ENCODE measurements around the gene RTN4RL1.

RTN4RL1 gene

DNA sequence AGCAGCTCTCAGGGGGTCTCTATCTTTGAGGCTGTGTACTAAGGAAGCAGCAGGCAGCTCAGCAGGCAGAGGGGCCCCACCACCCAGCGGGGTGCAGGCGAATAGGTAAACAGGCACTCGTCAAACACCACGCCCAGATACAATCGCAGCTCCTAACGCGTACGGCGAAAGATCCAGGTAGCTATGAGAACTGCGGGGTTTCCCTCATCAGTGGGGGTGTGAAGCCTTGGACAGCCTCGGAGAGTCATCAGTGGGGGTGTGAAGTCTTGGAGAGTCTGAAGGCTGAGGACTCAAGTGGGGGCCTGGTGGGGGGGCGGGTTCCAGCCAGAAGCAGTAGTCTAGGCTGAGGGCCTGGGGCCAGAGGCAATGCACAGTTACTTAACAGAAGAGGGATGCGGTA lies 69.0 kb downstream of the RTN4RL1 start:
- in situ Hi-C loops (cut with HindIII; ENCODE audit: low sequenced_read_pairs), result no loop called here

DNA sequence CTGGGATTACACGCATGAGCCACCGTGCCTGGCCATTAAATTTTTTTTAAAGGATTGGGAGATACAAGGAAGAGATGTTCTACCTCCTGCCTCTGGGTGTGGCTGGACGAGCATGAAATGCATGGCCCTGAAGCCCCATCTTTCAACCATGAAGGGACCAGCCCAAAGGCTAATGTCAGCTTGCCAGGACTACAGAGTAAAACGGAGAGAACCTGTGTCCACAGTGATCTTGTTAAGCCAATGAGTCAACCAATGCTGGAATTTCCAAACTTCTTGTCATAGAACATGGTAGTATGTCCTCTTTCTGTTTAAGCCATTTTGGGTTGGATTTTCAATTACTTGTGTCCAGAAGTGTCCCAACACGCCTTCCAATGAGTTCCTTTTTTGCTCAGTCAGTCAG lies 71.3 kb downstream of the RTN4RL1 start:
- in situ Hi-C loops (cut with HindIII; ENCODE audit: low sequenced_read_pairs), result no loop called here

DNA sequence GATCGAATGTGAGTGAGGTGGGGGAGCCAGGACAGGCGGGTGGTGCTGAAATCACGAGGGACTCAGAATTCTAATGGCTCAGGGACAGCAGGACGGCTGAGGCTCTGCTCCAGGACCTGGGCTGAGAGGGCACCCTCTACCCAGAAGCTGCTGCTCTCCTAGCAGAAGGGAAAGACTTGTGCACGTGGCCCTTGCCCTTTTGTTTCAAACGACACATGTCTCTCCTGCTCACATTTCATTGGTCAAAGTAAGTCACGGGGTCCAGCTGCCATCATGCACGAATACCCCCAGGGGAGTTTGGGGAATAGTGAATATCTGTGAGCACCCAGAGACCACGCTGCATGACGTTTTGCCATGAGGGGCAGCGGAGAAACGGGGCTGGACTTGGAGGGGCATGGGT lies 73.2 kb downstream of the RTN4RL1 start:
- in situ Hi-C loops (cut with HindIII; ENCODE audit: low sequenced_read_pairs), result no loop called here

DNA sequence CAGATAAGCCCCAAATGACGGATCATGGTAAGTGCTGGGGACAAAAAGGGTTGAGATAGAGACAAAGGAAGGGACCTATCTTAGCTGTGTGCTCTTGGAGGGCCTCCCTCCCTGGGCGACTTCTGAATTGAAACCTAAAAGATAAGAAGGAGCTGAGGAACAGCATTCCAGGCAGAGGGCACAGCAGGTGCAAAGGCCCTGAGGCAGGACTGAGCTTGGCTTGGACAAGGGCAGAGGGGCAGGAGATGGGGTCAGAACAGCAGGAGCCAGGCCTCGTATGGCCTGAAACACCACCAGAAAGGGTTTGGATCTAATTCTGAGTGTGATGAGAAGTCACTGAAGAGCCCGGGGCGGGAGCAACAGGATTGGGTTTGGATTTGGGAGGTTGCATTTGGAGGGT lies 75.4 kb downstream of the RTN4RL1 start:
- in situ Hi-C loops (cut with HindIII; ENCODE audit: low sequenced_read_pairs), result no loop called here

DNA sequence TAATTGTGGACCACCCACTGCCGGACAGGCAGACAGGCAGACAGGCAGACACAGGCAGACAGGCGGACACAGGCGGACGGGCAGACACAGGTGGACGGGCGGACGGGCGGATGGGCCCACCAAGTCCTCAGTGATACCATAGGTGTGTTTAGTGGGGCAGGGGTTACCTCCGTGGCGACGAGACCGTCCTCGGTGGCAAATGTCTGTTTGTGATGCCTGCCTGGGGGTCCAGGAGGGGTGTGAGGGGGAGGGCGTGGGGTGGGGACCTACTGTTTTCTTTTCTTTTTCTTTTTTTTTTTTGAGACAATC lies 76.7 kb downstream of the RTN4RL1 start:
- in situ Hi-C loops (cut with HindIII; ENCODE audit: low sequenced_read_pairs), result no loop called here

DNA sequence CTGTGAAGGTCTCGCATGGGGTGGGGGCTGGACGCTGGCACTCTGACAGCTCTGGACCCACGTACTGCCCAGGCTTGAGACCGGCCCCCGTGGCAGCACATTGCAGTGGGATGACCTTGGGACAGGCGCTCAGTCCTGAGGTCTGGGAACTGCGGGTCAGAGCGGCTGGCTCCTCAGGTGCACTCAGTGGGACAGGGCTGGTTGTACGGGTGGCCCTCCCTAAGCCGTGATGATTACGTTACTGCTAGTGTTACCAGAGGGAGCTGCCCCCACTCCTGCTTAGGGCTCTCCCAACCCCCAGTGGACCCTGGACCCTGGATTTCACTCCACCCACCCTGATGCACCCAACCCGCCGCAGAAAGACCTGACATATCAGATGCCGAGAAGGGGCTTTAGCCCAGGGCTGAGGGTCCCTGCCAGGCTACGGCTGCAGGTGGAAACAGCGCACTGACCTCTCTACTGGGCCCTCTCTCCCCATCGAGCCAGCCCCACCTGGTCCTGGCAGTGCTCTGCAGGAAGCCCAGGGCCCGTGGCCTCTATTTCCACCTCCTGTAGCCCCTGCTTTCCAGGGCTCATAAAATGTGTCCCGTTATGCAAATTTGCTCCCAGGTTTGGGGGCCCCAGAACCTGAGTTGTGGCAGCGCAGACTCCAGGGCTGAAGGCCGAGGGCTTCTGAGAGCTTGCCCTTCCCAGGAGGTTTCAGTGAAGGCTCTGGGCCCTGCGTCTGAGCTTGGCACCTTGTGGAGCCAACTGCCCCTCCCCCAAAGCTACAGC lies 77.2 kb downstream of the RTN4RL1 start:
- in situ Hi-C loops (cut with HindIII; ENCODE audit: low sequenced_read_pairs), result no loop called here

DNA sequence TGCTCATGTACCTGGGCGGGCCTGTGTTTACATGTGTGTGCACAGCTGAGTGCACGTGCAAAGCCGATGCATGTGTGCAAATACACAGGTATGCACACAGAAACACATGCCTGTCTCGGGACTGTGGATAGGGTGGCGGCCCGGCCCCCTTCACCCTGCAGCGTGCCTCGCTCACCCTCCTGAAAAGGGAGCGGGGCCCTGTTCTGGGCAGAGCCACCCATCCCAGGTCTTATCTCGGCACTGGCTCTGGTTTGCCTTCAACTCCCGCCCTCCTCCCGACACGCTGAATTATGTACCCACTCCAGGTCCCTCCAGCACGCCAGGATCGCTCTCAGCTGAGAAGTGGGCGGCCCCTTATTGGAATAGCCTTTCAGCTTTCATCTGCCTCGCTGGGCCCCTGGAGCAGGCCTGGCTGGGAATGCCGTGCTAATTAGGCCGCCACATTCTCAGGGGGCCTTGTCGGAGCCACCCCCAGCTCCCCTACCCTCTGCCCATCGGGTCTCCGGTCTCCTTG lies 77.8 kb downstream of the RTN4RL1 start:
- in situ Hi-C loops (cut with HindIII; ENCODE audit: low sequenced_read_pairs), result no loop called here

DNA sequence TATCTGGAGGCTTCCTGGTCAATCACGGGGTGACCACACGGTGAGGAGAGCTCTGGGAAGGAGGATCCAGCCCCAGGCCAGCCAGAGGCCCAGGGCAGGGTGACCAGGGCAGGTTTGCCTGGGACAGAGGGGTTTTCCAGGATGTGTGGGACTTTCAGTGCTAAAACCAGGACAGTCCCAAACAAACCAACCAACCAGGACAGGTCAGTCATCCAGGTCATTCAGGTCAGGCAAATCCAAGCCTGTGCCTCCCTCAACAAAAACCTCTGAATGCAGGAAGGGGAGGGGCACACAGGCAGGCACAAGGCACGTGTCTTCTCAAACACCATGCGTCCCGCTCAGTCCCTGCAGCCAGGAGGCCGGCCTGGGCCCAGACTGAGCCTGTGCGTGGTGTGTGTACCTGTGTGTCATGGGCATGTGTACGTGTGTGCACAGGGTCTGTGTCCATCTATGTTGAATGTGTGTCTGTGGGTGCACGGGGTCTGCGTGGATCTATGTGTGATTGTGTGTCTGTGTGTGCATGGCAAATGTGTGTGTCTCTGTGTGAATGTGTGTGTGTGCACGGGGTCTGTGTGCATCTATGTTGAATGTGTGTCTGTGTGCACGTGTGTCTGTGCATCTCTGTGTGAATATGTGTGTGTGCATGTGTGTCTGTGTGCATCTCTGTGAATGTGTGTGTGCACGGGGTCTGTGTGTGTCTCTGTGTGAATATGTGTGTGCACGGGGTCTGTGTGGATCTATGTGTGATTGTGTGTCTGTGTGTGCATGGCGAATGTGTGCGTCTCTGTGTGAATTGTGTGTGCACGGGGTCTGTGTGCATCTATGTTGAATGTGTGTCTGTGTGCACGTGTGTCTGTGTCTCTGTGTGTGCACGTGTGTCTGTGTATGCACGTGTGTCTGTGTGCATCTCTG lies 78.9 kb downstream of the RTN4RL1 start:
- in situ Hi-C loops (cut with HindIII; ENCODE audit: low sequenced_read_pairs), result no loop called here

DNA sequence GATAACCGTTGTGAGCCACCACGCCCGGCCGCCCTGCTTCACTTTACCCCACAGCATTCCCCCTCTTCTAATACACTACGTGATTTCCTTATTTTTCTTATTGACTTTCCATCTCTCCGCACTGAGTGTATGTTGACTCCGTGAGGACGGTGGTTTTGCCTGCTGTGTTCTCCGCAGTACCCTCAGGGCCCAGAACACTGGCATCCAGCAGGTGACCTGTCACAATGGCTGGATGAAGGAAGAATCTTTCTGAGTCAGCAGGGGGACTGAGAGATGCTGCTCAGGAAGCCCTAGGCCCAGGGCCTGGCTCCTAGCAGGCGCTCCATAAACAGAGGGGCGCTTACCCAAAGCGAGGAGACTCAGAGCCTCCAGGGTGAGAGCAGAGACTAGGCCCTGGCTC lies 79.5 kb downstream of the RTN4RL1 start:
- in situ Hi-C loops (cut with HindIII; ENCODE audit: low sequenced_read_pairs), result no loop called here

DNA sequence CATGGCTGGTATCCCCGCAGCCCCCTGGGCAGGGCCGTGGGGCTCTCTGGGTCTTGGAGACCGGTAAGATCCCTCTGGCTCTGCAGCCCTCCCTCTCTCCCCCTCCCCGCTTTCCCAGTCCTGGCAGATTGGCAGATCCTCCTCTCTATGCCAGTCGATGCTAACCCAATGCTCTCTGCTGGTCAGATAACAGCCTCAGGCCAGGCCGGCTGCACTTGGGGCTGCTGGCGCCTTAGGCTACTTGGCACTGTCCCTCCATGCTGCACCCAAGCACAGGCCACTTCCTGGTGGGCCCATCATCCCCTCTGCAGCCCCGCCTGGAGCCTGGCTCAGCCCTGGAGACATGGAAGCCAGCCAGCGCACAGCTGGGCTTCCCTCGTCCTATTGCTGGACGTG lies 81.7 kb downstream of the RTN4RL1 start:
- in situ Hi-C loops (cut with HindIII; ENCODE audit: low sequenced_read_pairs), result no loop called here

DNA sequence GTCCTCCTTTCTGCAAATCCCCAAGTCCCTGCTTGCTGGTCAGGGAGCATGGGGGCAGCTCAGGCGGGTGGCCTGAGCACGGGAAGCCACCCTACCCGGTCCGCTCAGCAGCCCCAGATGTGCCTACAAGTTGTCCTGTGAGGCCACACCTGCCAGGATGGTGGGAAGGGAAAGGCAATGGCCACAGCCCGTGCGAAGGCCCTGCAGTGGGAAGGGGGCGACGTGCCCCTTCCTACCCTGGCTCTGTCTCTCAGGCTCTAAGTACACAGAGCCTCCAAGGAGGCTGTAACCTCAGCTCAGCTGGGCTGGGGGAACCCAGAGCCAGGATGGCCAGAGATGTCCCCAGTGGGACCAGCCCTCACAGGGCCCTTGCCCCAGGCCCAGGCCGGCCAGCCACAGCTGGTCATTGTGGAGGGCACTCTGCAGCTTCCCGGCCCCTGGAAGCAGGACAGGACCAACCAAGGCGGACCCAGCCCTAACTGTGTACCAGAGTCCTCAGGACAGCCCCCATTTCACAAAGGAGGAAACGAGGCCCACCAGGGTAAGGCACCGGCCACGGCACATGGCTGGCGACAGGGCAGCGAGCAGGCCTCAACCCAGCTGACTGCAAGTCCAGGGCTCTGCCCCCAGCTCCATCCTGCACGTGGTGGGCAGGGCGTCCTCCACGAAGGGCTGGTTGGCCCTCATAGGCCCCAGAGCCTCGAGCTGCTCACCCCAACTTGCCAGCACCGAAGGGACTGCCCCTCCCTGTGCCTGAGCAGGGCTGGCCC lies 82.3 kb downstream of the RTN4RL1 start:
- in situ Hi-C loops (cut with HindIII; ENCODE audit: low sequenced_read_pairs), result no loop called here

DNA sequence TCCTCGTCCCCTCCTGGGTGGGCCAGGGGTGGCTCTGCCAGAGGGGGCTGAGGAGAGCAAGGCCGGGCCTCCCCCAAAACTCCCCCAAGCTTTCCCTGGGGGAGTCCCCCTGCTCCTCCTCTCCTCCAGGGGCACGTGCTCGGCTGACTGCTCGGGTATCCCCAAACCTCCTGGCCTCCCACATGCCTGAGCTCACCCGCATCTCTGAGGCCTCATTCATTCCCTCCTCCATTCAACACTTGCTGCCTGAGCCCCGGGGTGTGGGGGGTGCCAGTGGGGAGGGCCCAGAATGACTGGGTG lies 83.1 kb downstream of the RTN4RL1 start:
- in situ Hi-C loops (cut with HindIII; ENCODE audit: low sequenced_read_pairs), result no loop called here

DNA sequence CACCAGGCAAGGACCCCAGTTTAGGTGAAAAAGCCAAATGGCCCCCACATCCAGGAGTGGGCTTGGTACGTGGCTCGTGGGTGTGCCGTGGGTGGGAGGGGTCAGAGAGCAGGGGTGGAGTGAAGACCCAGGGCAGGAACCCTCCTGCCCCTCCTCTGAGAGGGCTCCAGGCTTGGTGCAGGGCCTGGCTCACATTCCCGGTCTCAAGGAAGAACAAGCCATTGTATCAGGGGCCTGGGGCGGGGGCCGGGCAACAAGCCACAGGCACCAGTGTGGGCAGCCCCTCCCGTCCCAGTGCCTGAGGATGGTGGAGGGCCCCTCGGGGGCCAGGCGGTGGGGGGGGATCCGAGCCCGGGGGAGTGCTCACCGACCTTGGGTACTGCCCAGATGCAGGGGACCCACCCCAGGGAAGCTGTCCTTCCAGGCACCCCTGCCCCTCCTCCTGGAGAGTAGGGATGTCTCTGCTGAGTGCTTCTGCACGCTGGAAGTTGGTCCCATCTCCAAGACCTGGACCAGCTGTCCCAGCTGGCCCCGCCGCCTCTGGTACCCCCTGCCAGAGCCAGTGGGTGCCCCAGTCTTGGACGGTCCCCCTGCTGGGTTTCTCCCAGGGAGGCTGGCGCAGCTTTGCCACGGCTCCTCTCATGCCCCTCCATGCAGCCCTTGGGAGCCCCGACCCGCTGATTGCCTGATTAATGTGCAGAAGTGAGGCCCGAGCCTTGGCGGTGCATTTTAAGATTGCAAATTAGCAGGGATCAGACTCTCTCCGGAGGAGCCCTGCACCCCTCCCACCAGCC lies 83.7 kb downstream of the RTN4RL1 start:
- in situ Hi-C loops (cut with HindIII; ENCODE audit: low sequenced_read_pairs), result no loop called here

DNA sequence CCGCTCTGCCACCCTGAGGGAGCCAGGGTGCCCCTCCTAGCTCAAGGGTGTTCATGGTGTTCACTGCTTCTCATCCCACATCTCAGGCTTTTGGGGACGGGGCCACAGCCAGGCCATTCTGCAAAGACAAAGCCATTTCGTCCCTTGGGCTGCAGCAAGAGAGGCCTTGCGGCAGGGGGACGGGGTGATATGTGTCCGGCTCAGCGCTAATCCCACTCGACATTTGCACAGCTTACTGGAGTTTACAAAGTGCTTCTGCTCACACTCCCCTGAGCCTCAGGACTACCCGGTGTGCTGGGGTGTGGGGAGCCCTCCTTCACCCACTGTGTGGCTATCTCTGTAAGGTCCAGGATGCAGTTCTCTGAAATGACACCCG lies 84.3 kb downstream of the RTN4RL1 start:
- in situ Hi-C loops (cut with HindIII; ENCODE audit: low sequenced_read_pairs), result no loop called here

DNA sequence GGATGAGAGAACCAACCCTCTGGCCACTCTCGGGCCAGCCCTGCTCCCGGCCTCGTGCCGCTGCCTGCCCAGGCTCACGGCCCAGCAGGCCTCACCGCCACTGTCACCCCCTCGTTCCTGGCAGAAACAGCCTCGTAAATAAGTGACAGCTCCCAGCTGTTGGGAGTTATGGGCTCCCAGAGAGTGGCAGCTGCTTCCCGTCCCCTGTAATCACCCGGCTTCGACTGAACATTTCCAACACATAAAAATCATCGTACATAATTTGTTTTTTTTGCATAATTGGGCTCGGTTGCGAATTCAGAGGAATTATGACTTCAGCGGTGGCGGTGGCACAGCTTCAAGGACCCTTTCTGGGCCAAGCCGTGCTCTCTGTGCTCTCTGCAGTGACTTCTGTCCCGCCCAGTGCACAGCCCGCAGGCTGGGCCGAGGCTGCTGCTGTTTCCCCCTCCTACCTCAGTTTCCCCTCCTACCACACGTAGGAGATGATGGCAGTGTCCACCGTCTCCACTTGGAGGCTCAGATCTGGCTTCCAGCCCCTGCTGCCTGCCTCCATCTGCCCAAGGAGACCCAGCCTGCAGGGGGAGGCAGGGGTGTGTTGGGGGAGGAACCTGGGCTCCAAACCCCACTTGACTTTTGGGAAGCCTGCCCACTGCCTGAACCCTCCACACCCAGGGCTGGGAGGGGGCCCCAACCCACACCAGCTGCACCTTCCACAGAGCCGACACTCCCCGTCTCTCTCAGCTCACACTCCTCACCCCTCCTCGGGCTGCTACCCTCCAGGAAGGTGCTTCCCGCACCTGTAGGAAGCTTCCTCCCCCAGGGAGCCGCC lies 84.9 kb downstream of the RTN4RL1 start:
- in situ Hi-C loops (cut with HindIII; ENCODE audit: low sequenced_read_pairs), result no loop called here

DNA sequence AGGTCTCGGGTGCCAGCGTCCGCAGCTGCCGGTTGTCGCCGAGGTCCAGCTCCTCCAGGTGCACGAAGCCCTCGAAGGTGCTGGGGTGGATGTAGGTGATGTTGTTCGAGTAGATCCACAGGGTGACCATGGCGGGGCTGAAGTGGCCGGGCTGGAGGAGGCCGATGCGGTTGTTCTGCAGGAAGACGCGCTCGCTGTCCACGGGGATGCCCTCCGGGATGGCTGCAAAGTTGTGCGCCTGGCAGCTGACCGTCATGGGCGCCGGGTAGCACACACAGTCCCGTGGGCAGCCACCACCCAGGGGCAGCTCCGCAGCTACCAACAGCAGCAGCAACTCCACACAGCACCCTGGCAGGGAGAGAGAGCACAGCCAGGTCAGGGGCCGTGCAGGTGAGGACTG lies 87.7 kb downstream of the RTN4RL1 start:
- in situ Hi-C loops (cut with HindIII; ENCODE audit: low sequenced_read_pairs), result no loop called here

DNA sequence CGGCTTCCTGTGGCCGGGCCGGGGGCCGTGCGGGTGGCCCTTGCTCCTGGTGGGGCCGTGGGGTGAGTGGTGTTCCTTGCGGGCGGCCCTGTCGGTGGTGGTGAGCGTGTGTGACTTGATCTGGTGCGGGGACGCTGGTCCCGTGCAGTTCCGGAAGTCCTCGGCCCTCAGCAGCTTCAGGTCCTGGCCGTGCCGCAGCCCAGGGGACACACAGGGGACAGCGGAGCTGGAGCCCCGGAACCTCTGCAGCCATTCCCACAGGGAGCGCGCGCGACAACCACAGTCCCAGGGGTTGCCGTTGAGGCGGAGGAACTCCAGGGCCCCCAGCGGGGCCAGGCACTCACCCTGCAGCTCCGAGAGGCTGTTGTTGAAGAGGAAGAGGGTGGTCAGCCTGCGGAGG lies 88.4 kb downstream of the RTN4RL1 start:
- in situ Hi-C loops (cut with HindIII; ENCODE audit: low sequenced_read_pairs), result no loop called here

DNA sequence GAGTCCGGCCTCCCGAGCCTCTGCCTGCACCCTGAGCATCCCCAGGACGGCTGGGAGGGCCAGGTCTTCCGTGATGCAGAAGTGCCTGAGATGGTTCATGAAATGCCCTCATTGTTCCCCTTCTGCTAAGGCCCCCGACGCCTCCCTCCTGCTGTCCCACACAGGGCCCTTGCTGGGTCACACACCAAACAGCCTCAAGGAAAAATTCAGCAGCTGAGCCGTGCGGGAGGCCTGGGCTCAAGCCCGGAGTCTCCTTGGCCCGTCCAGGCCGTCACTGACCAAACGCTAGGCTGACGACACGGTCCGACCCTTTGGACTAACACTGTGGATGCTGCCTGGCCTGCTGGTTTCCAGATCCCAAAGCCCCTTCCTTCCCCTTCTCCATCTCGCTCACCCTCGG lies 90.2 kb downstream of the RTN4RL1 start:
- in situ Hi-C loops (cut with HindIII; ENCODE audit: low sequenced_read_pairs), result no loop called here

DNA sequence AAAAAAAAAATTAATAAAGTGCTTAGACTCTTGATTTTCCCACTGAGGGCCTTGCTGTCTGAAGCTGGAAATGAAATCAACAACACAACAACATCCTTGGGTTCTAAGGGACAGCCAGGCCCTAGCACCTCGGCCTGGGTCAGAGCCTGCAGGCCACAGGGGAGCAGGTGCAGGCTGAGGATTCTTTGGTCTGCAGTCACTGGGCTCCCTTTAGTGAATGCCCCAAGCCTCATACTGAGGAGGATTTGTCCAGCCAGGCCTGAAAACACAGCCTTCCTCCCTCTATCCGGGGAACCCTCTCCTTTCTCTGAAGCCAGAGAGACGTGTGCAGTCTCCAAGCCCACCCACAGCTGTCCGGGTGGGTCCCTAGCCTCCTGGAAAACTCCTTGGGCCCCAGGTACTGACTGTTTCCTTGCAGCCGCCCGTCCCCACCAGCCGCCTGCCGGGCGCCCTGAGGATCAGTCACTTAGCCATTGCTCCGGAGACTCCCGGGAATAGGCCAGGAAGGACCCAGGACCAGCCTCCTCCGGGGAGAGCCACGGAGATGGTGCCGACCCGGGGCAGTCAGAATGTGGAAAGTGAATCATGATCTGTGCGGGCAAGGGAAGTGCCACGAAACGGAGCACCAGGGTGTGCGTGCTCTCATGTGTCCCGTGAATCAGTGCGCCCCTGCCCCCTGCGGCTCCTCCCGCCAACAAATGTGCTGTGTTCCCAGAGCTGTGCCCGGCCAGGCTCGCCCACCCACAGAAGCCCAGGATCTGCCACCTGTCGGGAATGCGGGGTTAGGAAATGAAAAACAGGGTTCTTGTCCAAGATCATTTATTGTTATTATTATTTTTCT lies 91.0 kb downstream of the RTN4RL1 start:
- in situ Hi-C loops (cut with HindIII; ENCODE audit: low sequenced_read_pairs), result no loop called here
